HCT116 (cell line): ENCODE data around the gene DGKE. TPM values are rescaled to one million over a fixed set of nuclear protein-coding genes. Genes with fewer than 3 reads are reported as not detected.

Experiments used
- ATAC-seq: fragments of 200-7000 bp; cut with Tn5 transposase; 2 replicates; pipeline ENCODE4 v1.9.1; 2020; ENCODE audit warnings: mild to moderate bottlenecking, moderate library complexity
- BruUV-seq: library from RNA; stranded (reverse); fragments of 400-500 nt; replicated peaks from 2 replicates; lab custom pipeline; 2021; lab: Mats Ljungman, UMichigan
- CTCF ChIA-PET: fragments of 300-600 bp; sonication (Branson Sonifier 250); formaldehyde crosslinking; loops from one replicate; lab custom pipeline; 2021; ENCODE audit warnings: antibody characterized with exemption; lab: Charles Lee
- POLR2A ChIA-PET: fragments of 300-600, 350-600 bp; sonication (Branson Sonifier 250); formaldehyde crosslinking; loops from one replicate; lab custom pipeline; 2021; ENCODE audit warnings: antibody characterized with exemption; lab: Charles Lee
- RAD21 ChIA-PET, 2 experiments: fragments of 300-600 bp; sonication (Branson Sonifier 250); formaldehyde crosslinking; loops; one replicate each; lab custom pipeline; 2023; ENCODE audit warnings: low total read pairs in 2 of 2; ENCODE audit not compliant: uncharacterized antibody in 2 of 2, unreplicated experiment in 2 of 2, low non-redundant PET in 1 of 2; lab: Charles Lee
- DNase-seq: peaks from one replicate; pipeline ENCODE4 v3.0.0-alpha.2; 2010; ENCODE audit warnings: low read depth, low spot score
- H2AFZ ChIP-seq: fragments of 200-600 bp; shearing (Covaris generic), sonication (generic); 2 replicates; pipeline ENCODE4 v1.6.1; 2017; ENCODE audit warnings: low read depth, mixed run types, mixed read lengths, antibody characterized with exemption, low read length; ENCODE audit not compliant: poor library complexity, severe bottlenecking
- H3K27ac ChIP-seq: 2 replicates; pipeline ENCODE4 v1.5.1; 2012; ENCODE audit warnings: low read depth, low read length
- H3K27me3 ChIP-seq: fragments of 200-600 bp; sonication (generic); 2 replicates; pipeline ENCODE4 v1.6.1; 2016; ENCODE audit warnings: mixed run types, low read length, mixed read lengths; ENCODE audit not compliant: insufficient read depth
- H3K36me3 ChIP-seq, 2 experiments: fragments of 200-500 bp in 1 of 2; fragments of 200-600 bp in 1 of 2; sonication (Bioruptor generic) in 1 of 2; sonication (generic) in 1 of 2; 2 replicates each; pipeline versions ENCODE4 v1.5.1 to v1.6.1; 2014 to 2016; ENCODE audit warnings: low read length in 2 of 2, inconsistent platforms in 1 of 2, mixed read lengths in 1 of 2, mixed run types in 1 of 2; ENCODE audit not compliant: insufficient read depth in 2 of 2, control insufficient read depth in 1 of 2
- H3K4me1 ChIP-seq, 2 experiments: fragments of 200-600 bp in 1 of 2; sonication (generic) in 1 of 2; 2 replicates each; pipeline versions ENCODE4 v1.5.1 to v1.6.1; 2012 to 2017; ENCODE audit warnings: low read length in 2 of 2, inconsistent platforms in 1 of 2, mild to moderate bottlenecking in 1 of 2, mixed read lengths in 1 of 2, mixed run types in 1 of 2, moderate library complexity in 1 of 2; ENCODE audit not compliant: insufficient read depth in 2 of 2, control insufficient read depth in 1 of 2
- H3K4me2 ChIP-seq: fragments of 200-600 bp; sonication (generic); 2 replicates; pipeline ENCODE4 v1.6.1; 2017; ENCODE audit warnings: mixed run types, low read length, mixed read lengths
- H3K4me3 ChIP-seq, 2 experiments: fragments of 200-600 bp in 1 of 2; sonication (generic) in 1 of 2; replicated peaks in 1 of 2; 2 replicates each; pipeline ENCODE4 v1.5.1; 2011 to 2016; ENCODE audit warnings: low read length in 2 of 2, control low read depth in 1 of 2, low read depth in 1 of 2, mild to moderate bottlenecking in 1 of 2, mixed read lengths in 1 of 2, mixed run types in 1 of 2
- H3K79me2 ChIP-seq: fragments of 200-600 bp; sonication (generic); 2 replicates; pipeline ENCODE4 v1.6.1; 2017; ENCODE audit warnings: mild to moderate bottlenecking, mixed run types, low read length, moderate library complexity, mixed read lengths; ENCODE audit not compliant: insufficient read depth
- H3K9ac ChIP-seq: fragments of 200-600 bp; sonication (generic); 2 replicates; pipeline ENCODE4 v1.6.1; 2016; ENCODE audit warnings: low read length, mixed read lengths
- H3K9me2 ChIP-seq: fragments of 200-600 bp; sonication (generic), shearing (Covaris generic); 2 replicates; pipeline ENCODE4 v1.6.1; 2017; ENCODE audit warnings: mixed run types, mild to moderate bottlenecking, moderate library complexity; ENCODE audit not compliant: insufficient read depth
- H3K9me3 ChIP-seq, 2 experiments: fragments of 200-500 bp in 1 of 2; fragments of 200-600 bp in 1 of 2; sonication (Bioruptor generic) in 1 of 2; sonication (generic) in 1 of 2; 2 replicates each; pipeline ENCODE4 v1.6.1; 2014 to 2017; ENCODE audit warnings: low read length in 2 of 2, mixed read lengths in 2 of 2, inconsistent platforms in 1 of 2, low read depth in 1 of 2, mild to moderate bottlenecking in 1 of 2, mixed run types in 1 of 2, moderate library complexity in 1 of 2; ENCODE audit not compliant: control insufficient read depth in 1 of 2, insufficient read depth in 1 of 2
- H4K20me1 ChIP-seq: fragments of 200-600 bp; sonication (generic), shearing (Covaris generic); 2 replicates; pipeline ENCODE4 v1.6.1; 2017; ENCODE audit warnings: mixed run types, mild to moderate bottlenecking, moderate library complexity; ENCODE audit not compliant: insufficient read depth
- CBX3 ChIP-seq: IDR thresholded peaks from 2 replicates; pipeline ENCODE4 v1.6.1; 2012; ENCODE audit warnings: low read depth
- CEBPB ChIP-seq: IDR thresholded peaks from 2 replicates; pipeline ENCODE4 v1.6.1; 2012; ENCODE audit warnings: low read depth
- EGR1 ChIP-seq: IDR thresholded peaks from 2 replicates; pipeline ENCODE4 v1.6.1; 2012; ENCODE audit warnings: low read depth
- EZH2 ChIP-seq: fragments of 200-600 bp; sonication (generic); IDR thresholded peaks from 2 replicates; pipeline ENCODE4 v1.6.1; 2017; ENCODE audit warnings: antibody characterized with exemption, mixed run types
- FOSL1 ChIP-seq: IDR thresholded peaks from 2 replicates; pipeline ENCODE4 v1.6.1; 2012; ENCODE audit warnings: low read depth
- JUND ChIP-seq: IDR thresholded peaks from 2 replicates; pipeline ENCODE4 v1.6.1; 2012
- POLR2A ChIP-seq: IDR thresholded peaks from 2 replicates; pipeline ENCODE4 v1.7.0; 2011; ENCODE audit warnings: borderline replicate concordance; ENCODE audit not compliant: insufficient read depth, insufficient read length; ENCODE audit errors: extremely low read depth
- POLR2AphosphoS5 ChIP-seq: IDR thresholded peaks from 2 replicates; pipeline ENCODE4 v1.6.1; 2011; ENCODE audit warnings: mild to moderate bottlenecking, low read depth, low read length, moderate library complexity
- SIN3A ChIP-seq: IDR thresholded peaks from 2 replicates; pipeline ENCODE4 v1.6.1; 2012; ENCODE audit warnings: low read depth
- SRF ChIP-seq: IDR thresholded peaks from 2 replicates; pipeline ENCODE4 v1.6.1; 2012; ENCODE audit warnings: low read depth
- YY1 ChIP-seq: IDR thresholded peaks from 2 replicates; pipeline ENCODE4 v1.6.1; 2011; ENCODE audit warnings: low read length, low read depth, moderate library complexity, mild to moderate bottlenecking; ENCODE audit not compliant: insufficient replicate concordance; ENCODE audit errors: extremely low read depth
- ZFX ChIP-seq: fragments of 450-650 bp; IDR thresholded peaks from 2 replicates; pipeline ENCODE4 v1.6.1; 2017
- ZNF274 ChIP-seq: fragments of 200-500 bp; sonication (Bioruptor generic); IDR thresholded peaks from 2 replicates; pipeline ENCODE4 v1.6.1; 2014; ENCODE audit warnings: mild to moderate bottlenecking, low read depth, low read length, inconsistent platforms
- intact Hi-C: fragments of 100-400 bp; cut with micrococcal nuclease; formaldehyde crosslinking; loops from 2 replicates; pipeline ENCODE4 v1.10.0; 2022
- total RNA-seq: library from RNA; stranded (reverse); gene quantifications from one replicate; pipeline ENCODE4 v1.2.1, GENCODE V29; 2021; ENCODE audit not compliant: unreplicated experiment
- TF ChIP-seq, protein P1 (sequence below): IDR thresholded peaks from 2 replicates; pipeline ENCODE4 v1.6.1; 2012
- TF ChIP-seq, protein P2 (sequence below): IDR thresholded peaks from 2 replicates; pipeline ENCODE4 v1.6.1; 2012
- TF ChIP-seq, protein P3 (sequence below): IDR thresholded peaks from 2 replicates; pipeline ENCODE4 v1.6.1; 2012; ENCODE audit warnings: low read depth

Gene DGKE
- total RNA-seq, 1 experiment from 2014 or later, result 5.2 TPM

DNA sequence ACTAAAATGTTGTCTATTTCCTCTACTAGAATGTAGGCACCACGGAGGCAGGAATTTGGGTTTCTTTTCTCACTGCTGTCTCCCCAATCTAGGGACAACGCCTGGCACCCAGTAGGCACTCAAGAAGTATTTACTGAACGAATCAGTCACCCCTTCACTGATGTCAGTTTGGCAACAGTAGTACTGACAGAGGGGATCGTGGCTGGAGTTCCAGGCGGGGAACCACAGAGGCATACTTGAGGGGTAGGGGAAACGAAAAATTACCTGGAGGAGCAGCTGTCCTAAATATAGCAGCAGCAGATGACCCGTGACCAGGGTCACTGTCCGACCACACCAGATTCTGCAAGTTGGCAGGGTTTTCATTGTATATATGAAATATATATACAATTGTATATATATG lies 46.6 kb downstream of the DGKE start:
- Histone ChIP-seq H3K4me3 (no peak overlapping the region), H3K9ac (no peak overlapping the region), H3K4me2 (no peak overlapping the region), H3K9me2 (no peaks in the 10 kb centered on the region), H3K27ac (no peak overlapping the region), H4K20me1 (no peaks in the 10 kb centered on the region), H3K36me3 (no peaks in the 10 kb centered on the region), H2AFZ (no peak overlapping the region), H3K27me3 (no peaks in the 10 kb centered on the region)
- ChIA-PET RAD21 (no interaction called here), CTCF (no interaction called here)
- BruUV-seq, result no TSS peak
- no peak for ATAC-seq
- no peak for TF ChIP-seq POLR2AphosphoS5
- no peak for TF ChIP-seq FOSL1
- no peak for TF ChIP-seq CEBPB
- no peak for TF ChIP-seq YY1
- no peak for TF ChIP-seq POLR2A
- no peak for TF ChIP-seq JUND
- TF ChIP-seq SRF, result no peak
- no peak for TF ChIP-seq ZFX
- TF ChIP-seq, all 23 proteins: peak for 0
- Histone ChIP-seq H3K4me1 (no peaks in the 10 kb centered on the region), H3K9me3 (no peaks in the 10 kb centered on the region), H3K79me2 (no peaks in the 10 kb centered on the region)
- intact Hi-C loops, result no loop called here
- POLR2A ChIA-PET, result no interaction called here
- no peak for DNase-seq

DNA sequence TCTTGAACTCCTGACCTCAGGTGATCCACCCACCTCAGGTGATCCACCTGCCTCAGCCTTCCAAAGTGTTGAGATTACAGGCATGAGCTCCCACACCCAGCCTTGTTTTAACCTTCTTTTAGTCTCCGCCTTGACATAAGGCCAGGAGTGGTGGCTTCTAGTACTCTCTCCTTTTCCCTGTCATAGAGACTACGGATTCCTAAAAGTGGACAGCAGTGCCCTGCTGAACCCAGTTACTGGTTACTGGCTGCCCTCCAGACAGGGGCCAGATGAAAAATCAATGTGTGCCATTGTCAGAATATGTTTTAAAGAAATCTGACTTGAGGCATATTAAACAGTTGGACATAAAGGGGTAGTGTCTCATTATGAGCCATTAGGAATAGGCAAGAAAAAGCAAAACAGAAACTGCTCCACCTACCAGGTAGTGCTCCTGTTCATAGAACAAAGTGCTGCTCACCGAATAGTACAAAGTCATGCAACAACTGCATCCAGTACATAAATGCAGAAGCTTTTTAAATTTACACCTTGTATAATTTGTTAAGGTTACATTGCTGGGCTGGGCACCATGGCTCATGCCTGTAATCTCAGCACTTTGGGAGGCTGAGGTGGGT lies 47.8 kb downstream of the DGKE start:
- CTCF ChIA-PET, result no interaction called here
- POLR2A ChIA-PET, result no interaction called here
- DNase-seq (no peak), ATAC-seq (no peak)
- Histone ChIP-seq H2AFZ (no peak overlapping the region), H3K79me2 (no peaks in the 10 kb centered on the region), H3K9me3 (0 out of 4 replicates have a peak, but pooled peaks cover 0 to under 1% of the 10 kb centered on the region in 2 experiments), H3K27ac (no peak overlapping the region), H3K9ac (no peak overlapping the region), H3K4me2 (no peak overlapping the region), H3K9me2 (no peaks in the 10 kb centered on the region), H3K4me3 (no peak overlapping the region), H4K20me1 (no peaks in the 10 kb centered on the region), H3K36me3 (no peaks in the 10 kb centered on the region), H3K4me1 (no peaks in the 10 kb centered on the region), H3K27me3 (no peaks in the 10 kb centered on the region)
- RAD21 ChIA-PET, result no interaction called here
- intact Hi-C loops, result no loop called here
- no TSS peak for BruUV-seq
- TF ChIP-seq ZNF274 (no peak), CBX3 (no peak), CEBPB (no peak), EZH2 (no peak), EGR1 (no peak), SIN3A (no peak), YY1 (no peak), ZFX (no peak), JUND (no peak), FOSL1 (no peak)
- TF ChIP-seq, protein P1, sequence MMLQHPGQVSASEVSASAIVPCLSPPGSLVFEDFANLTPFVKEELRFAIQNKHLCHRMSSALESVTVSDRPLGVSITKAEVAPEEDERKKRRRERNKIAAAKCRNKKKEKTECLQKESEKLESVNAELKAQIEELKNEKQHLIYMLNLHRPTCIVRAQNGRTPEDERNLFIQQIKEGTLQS, result no peak
- TF ChIP-seq, protein P2, sequence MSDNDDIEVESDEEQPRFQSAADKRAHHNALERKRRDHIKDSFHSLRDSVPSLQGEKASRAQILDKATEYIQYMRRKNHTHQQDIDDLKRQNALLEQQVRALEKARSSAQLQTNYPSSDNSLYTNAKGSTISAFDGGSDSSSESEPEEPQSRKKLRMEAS, result no peak
- TF ChIP-seq, protein P3, sequence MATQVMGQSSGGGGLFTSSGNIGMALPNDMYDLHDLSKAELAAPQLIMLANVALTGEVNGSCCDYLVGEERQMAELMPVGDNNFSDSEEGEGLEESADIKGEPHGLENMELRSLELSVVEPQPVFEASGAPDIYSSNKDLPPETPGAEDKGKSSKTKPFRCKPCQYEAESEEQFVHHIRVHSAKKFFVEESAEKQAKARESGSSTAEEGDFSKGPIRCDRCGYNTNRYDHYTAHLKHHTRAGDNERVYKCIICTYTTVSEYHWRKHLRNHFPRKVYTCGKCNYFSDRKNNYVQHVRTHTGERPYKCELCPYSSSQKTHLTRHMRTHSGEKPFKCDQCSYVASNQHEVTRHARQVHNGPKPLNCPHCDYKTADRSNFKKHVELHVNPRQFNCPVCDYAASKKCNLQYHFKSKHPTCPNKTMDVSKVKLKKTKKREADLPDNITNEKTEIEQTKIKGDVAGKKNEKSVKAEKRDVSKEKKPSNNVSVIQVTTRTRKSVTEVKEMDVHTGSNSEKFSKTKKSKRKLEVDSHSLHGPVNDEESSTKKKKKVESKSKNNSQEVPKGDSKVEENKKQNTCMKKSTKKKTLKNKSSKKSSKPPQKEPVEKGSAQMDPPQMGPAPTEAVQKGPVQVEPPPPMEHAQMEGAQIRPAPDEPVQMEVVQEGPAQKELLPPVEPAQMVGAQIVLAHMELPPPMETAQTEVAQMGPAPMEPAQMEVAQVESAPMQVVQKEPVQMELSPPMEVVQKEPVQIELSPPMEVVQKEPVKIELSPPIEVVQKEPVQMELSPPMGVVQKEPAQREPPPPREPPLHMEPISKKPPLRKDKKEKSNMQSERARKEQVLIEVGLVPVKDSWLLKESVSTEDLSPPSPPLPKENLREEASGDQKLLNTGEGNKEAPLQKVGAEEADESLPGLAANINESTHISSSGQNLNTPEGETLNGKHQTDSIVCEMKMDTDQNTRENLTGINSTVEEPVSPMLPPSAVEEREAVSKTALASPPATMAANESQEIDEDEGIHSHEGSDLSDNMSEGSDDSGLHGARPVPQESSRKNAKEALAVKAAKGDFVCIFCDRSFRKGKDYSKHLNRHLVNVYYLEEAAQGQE, result no peak
